ENCODE results near the gene INMT. TPM values are rescaled to one million over a fixed set of nuclear protein-coding genes. Genes with fewer than 3 reads are reported as not detected.

INMT gene
- total and polyA plus RNA-seq, 10 of the 15 experiments (the other 5 are each of a cell fraction or from before 2014, with no cell fraction given) = 0.03 to 0.20 (median 0.10) TPM; not detected in 7

GRCh38 chr7:30754315-30754877 is 2.5 kb downstream of the INMT start:
- ATAC-seq = no peak
- no peak overlapping the region for H3K4me3 ChIP-seq
- CTCF ChIA-PET = no interaction called here

GRCh38 chr7:30755384-30756154 is 3.6 kb downstream of the INMT start:
- Histone ChIP-seq H3K9me3 (replicated peaks; ENCODE audit: control insufficient read depth, insufficient read depth, low read length) (no peaks in the 10 kb centered on the region; the same call in 2 of the 3 replicates), H3K9ac (ENCODE audit: control insufficient read depth, insufficient read depth, low read length) (no peak overlapping the region), H3K36me3 (ENCODE audit: control insufficient read depth in 2 of 2, insufficient read depth in 2 of 2, low read length in 1 of 2) (no peaks in the 10 kb centered on the region), H3K4me1 (ENCODE audit: control insufficient read depth, insufficient read depth, low read length) (no peaks in the 10 kb centered on the region), H3K27me3 (replicated peaks in 1 of 2; ENCODE audit: control insufficient read depth in 2 of 2, insufficient read depth in 2 of 2, low read length in 1 of 2) (no peaks in the 10 kb centered on the region), H3K4me2 (ENCODE audit: control insufficient read depth, insufficient read depth) (no peak overlapping the region), H4K20me1 (ENCODE audit: control insufficient read depth, insufficient read depth) (no peaks in the 10 kb centered on the region), H3K4me3 (no peak overlapping the region), H3K27ac (ENCODE audit: control insufficient read depth, insufficient read depth) (no peak overlapping the region), H2AFZ (ENCODE audit: control insufficient read depth, low read depth, low read length) (no peak overlapping the region), H3K79me2 (ENCODE audit: control insufficient read depth, insufficient read depth, low read length) (no peaks in the 10 kb centered on the region)
- FAIRE-seq (no peak), DNase-seq (ENCODE audit: low read depth, low spot score) (no peak), ATAC-seq (no peak)
- CTCF ChIA-PET = no interaction called here
- WGBS (ENCODE audit: insufficient coverage, insufficient replicate concordance, low lambda C conversion rate, missing lambda C conversion rate) = 62% methylated on average over 22 of the region's 22 CpGs
- in situ Hi-C loops (cut with MboI) (no loop called here), intact Hi-C loops (cut with micrococcal nuclease; ENCODE audit: unreplicated experiment) (no loop called here)
- no TSS peak for BruUV-seq (replicated peaks)
- RAD21 ChIA-PET (ENCODE audit: unreplicated experiment) = no interaction called here
- POLR2A ChIA-PET = no interaction called here
- SMC1A ChIA-PET (ENCODE audit: uncharacterized antibody, unreplicated experiment) = no interaction called here
- TF ChIP-seq POLR2AphosphoS5 (IDR thresholded peaks at IDR 0.05; ENCODE audit: low read length) = no peak
- no peak for TF ChIP-seq LARP7 (IDR thresholded peaks at IDR 0.05)
- TF ChIP-seq EP300 (IDR thresholded peaks at IDR 0.05; ENCODE audit: borderline replicate concordance in 1 of 2, control insufficient read depth in 1 of 2, low read depth in 2 of 2, low read length in 2 of 2) = no peak
- no peak for TF ChIP-seq MEF2A (IDR thresholded peaks at IDR 0.05; ENCODE audit: insufficient read depth, low read depth, low read length)
- no peak for TF ChIP-seq SIX5 (IDR thresholded peaks at IDR 0.05; ENCODE audit: low read depth, low read length, severe bottlenecking)
- no peak for TF ChIP-seq ZBTB11 (CRISPR knock-in tag; IDR thresholded peaks at IDR 0.05)
- no peak for TF ChIP-seq TCF3 (IDR thresholded peaks at IDR 0.05; ENCODE audit: borderline replicate concordance, insufficient read depth, low read depth, low read length)
- no peak for TF ChIP-seq EED (IDR thresholded peaks at IDR 0.05; ENCODE audit: low read depth)
- no peak for TF ChIP-seq TAF1 (IDR thresholded peaks at IDR 0.05; ENCODE audit: borderline replicate concordance, low read depth, low read length)
- no peak for TF ChIP-seq IRF4 (IDR thresholded peaks at IDR 0.05; ENCODE audit: low read depth, low read length)

More at GRCh38 chr7:30754315-30754877, 2.5 kb downstream of the INMT start:
- Histone ChIP-seq H3K27me3 (replicated peaks in 1 of 2; ENCODE audit: control insufficient read depth in 2 of 2, insufficient read depth in 2 of 2, low read length in 1 of 2) (no peaks in the 10 kb centered on the region; a peak in 1 of 4 replicates), H3K79me2 (ENCODE audit: control insufficient read depth, insufficient read depth, low read length) (no peaks in the 10 kb centered on the region), H3K9ac (ENCODE audit: control insufficient read depth, insufficient read depth, low read length) (no peak overlapping the region), H3K36me3 (ENCODE audit: control insufficient read depth in 2 of 2, insufficient read depth in 2 of 2, low read length in 1 of 2) (no peaks in the 10 kb centered on the region), H4K20me1 (ENCODE audit: control insufficient read depth, insufficient read depth) (no peaks in the 10 kb centered on the region), H3K27ac (ENCODE audit: control insufficient read depth, insufficient read depth) (no peak overlapping the region), H2AFZ (ENCODE audit: control insufficient read depth, low read depth, low read length) (no peak overlapping the region), H3K4me2 (ENCODE audit: control insufficient read depth, insufficient read depth) (no peak overlapping the region), H3K4me1 (ENCODE audit: control insufficient read depth, insufficient read depth, low read length) (no peaks in the 10 kb centered on the region), H3K9me3 (replicated peaks; ENCODE audit: control insufficient read depth, insufficient read depth, low read length) (no peaks in the 10 kb centered on the region; the same call in 2 of the 3 replicates)
- ChIA-PET POLR2A (no interaction called here), RAD21 (ENCODE audit: unreplicated experiment) (no interaction called here), SMC1A (ENCODE audit: uncharacterized antibody, unreplicated experiment) (no interaction called here)
- 66% methylated on average over 6 of the region's 6 CpGs for WGBS (ENCODE audit: insufficient coverage, insufficient replicate concordance, low lambda C conversion rate, missing lambda C conversion rate)
- intact Hi-C loops (cut with micrococcal nuclease; ENCODE audit: unreplicated experiment) (no loop called here), in situ Hi-C loops (cut with MboI) (no loop called here)
- BruUV-seq (replicated peaks) = no TSS peak
- TF ChIP-seq JUNB (IDR thresholded peaks at IDR 0.05) (no peak), SMARCA5 (IDR thresholded peaks at IDR 0.05) (no peak)
- FAIRE-seq = no peak
- DNase-seq (ENCODE audit: low read depth, low spot score) = no peak
